Fibroblast of skin of scalp (primary cell): Measurements from ENCODE around the gene ROBO2.
A peak's percentile ranks its signal among the peaks of the same experiment; 100 is the strongest.

Experiments used
- DNase-seq: peaks from one replicate; pipeline ENCODE4 v3.0.0-alpha.2; 2013

Gene ROBO2

GRCh38 chr3:77052051-77052501 is 12.2 kb downstream of the ROBO2 start:
- DNase-seq: no peak

DNA sequence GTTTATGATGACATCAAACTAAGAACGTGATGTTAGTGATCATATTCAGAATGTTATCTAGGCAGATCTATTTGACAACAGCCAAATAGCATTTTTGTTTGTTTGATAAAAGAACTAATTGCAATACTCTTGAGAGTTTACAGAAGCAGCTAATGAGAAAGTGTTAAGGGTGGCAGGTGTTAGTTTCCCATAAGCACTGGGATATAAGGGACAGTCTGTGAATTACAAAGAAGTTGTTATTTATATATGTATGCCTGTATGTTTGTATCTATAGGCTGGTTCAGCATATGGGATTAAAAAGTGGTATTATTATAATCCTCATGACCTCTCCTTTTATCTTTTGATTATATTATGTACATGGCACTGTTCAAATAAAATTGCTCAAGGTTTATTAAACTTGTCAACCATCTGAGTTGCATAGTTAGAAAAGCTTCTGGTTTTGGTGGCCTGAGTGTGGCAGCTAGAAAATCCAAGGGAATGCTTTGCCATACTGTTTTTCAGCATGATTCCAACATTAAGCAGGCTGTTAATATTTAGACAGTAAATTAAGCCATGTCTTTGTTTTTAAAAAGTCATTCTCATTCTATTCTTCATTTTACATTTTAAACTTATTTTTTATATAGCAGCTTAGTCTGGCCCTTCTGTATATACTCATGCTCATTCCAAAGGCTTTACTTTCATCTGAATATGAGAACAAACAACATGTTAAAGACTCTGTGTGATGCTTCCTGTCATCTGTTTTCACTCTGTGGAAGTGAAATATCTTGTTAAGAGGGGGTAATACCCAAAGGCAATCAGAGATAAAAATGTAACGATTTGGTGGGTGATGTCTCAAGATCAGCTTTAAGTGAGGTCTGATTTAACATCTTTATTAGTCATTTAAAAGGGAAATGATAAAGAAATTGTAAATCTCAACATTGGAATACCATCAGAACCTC is 13.1 kb downstream of the ROBO2 start:
- DNase-seq: peak; percentile 29

- DNase-seq: no peak
Measured at GRCh38 chr3:77053795-77054194, 13.9 kb downstream of the ROBO2 start.

GRCh38 chr3:77055841-77056341 is 16.0 kb downstream of the ROBO2 start:
- no peak for DNase-seq

DNA sequence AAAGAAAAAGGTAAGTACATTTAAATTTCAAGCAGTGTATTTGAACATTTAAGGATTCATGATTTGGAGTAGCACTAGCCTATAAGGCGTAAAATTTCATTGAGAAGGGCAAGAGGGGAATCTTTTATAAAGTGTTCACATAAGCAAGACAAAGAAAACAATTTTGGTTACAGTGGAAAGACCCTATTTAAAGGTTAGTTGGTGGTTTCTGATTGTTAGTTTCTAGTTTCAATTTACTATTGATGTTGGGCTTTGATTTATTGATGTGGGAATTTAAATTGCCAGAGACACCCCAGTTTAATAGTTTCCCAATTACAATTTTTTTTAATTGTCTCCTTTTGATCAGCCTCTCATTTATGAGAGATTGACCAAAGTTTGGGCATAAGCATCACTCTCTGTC is 19.5 kb downstream of the ROBO2 start:
- DNase-seq: no peak

- no peak for DNase-seq
Measured at GRCh38 chr3:77063423-77063822, 23.5 kb downstream of the ROBO2 start.

DNA sequence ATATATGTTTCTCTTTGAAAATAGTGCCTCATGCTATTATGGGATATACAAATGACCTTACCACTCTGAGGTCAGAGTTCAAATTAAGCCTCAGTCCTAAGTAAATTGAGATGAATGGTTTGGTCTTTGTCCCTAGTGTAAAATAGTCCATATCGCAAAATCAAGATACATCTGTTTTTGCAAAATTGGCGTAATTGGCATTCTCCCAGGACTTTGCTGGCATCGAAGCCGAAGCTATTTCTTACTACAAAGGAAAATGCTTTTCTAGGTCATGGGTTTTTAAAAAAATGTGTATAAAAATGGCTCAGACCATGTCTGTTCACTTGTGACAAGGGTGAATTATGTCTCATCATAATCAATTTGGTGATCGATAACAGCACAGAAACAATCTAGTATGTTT is 25.9 kb downstream of the ROBO2 start:
- no peak for DNase-seq

GRCh38 chr3:77066829-77067228 is 26.9 kb downstream of the ROBO2 start:
- DNase-seq: no peak

DNA sequence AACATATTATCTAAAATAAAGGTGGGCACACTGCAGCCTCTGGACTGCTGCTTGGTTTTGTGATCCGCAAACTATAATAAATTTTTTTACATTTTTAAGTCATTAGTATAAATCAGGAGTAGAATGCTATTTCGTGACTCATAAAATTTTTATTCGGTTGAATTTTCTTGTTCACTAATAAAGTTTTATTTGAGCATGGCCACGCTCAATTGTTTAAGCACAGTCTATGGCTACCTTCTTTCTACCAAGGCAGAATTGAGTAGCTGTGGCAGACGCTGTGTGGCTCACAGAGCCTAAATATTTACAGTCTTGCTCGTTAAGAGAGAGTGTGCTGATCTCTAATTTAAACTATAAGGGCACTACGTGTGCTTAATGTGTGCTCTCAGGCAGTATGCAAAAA is 28.9 kb downstream of the ROBO2 start:
- DNase-seq: no peak

DNA sequence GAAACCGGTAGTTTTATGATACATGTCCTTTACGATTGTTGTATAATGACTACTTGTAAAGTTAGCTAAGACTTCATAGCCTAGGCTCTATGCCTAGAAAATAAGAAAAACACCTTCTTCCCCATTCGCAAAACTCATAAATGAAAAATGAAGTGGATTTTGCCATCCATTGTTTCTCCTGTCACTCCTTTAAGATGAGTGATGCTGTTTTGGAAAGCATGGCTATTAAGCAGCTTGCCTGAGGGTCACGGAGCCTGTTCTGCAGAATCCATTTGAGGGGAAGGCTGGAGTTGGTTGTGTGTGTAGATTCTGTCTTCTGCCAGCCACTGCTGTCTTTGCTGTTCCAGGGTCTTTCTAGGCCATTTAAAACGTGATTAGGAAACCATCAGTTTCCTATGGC is 31.5 kb downstream of the ROBO2 start:
- DNase-seq: no peak

GRCh38 chr3:77071809-77072208 is 31.9 kb downstream of the ROBO2 start:
- no peak for DNase-seq

DNA sequence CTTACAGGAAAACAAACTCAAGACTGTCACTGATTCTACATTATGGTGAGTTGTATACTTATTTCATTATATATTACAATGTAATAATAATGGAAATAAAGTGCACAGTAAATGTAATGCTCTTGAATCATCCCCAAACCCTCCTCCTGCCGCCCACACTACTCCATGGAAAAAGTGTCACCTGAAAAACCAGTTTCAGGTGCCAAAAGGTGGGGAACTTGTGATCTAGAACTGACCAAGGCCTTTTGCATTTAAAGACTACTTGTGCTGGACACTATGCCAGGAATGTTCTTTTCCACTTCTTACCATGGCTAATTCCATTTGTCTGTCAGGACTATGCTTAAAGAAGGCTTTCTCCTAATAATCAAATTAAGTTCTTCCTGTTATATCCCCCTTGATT is 32.3 kb downstream of the ROBO2 start:
- DNase-seq: no peak

DNA sequence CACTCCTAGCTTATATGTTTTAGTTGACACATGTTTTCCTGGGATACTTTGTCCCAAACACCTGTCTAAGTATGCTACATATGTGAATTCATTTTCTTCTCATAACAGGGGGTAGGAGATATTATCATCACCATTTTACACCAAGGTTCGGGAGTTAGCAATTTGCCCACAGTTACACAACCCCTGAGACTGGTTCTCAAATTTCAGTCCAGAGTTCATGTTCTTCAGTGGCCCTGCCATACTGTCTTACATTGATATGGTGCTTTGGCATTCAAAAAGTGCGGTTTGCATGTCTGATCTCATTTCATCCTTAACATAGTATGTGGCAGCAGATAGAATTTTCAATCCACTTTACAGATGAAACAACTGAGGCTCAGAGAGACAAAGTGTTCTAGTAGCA is 38.4 kb downstream of the ROBO2 start:
- no peak for DNase-seq

DNA sequence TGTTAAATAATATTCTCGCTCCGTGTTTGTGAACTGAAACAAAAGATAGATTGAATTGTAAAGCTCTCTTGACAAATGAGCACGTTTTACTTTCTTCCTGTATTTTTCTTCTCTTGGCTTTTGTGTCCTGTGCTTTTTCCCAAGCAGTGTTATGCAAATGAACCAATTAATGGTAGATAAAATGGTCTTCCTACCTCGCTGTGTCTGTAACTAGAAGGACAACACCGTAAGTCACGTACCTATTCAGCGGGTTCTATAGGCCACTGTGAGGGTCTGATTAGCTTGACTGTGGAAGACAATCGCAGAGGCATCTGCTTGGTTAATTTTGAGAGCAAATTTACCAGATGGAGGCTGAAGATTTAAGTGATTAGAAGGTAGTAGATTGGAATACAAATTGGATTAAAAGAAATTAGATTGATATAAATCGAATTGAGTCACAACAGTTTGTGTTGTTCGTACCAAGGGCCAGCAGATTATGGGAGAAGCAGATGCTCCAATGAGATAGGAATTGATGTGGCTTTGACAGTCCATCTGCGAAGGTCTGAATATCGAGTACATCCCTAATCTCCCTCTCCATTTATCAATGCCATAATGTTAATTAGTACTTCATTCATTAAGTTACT is 40.2 kb downstream of the ROBO2 start:
- DNase-seq: no peak

DNA sequence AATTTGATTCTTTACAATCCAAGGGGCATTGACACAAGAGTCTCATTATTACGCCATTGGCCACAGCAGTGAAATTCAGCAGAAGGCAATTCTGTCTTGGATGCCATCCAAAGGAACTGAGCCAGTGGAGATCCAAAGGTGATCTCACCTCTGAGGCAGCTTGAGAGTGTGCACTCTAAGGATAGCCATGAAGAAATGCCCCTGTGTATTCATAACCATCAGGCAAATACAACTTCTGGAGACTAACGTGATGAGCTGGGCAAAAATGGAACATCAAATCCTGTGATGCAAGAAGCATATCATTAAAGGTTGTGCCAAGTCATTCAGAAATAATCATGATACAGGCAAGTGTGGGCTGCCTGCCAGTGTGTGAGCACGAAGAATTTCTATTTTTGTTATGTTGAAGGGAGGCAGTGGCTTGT is 41.4 kb downstream of the ROBO2 start:
- peak; percentile 51 for DNase-seq

DNA sequence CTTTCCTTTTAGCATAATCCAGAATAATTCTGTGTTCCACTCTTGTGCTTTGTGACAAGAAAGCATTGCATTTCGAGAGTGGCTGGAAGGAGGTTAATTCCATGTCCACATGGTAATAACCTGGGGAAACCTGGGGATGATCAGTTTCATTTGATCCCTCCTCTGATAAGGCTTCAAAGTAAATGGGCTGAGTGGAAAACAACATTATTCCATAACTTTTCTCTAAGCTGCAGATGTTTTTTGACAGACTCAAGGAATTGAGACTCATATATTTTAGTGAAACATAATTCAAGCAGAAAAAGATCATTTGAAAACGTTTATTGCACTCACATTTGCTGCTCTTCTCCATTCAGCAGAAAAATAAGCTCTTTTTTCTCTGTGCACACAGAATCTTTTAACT is 44.6 kb downstream of the ROBO2 start:
- DNase-seq: no peak

- no peak for DNase-seq
Measured at GRCh38 chr3:77086408-77086807, 46.5 kb downstream of the ROBO2 start.

- DNase-seq: no peak
Measured at GRCh38 chr3:77091809-77092208, 51.9 kb downstream of the ROBO2 start.

DNA sequence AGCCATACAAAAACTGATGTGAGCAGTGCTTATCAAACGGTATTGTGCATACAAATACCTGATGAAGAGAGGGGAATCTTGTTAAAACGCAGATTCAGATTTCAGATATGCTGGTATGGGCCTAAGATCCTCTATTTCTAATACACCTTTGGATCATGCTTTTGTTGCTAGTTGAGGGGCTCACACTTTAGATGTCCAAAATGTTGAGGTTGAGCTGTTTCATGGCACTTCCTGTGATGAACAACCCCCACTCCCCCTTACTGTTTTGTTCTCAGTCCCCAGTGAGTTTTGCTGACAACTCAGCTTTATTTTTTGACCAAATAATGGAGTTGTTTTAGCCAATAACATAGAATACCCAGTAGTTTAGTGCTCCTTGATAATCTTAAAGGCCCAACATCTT is 53.2 kb downstream of the ROBO2 start:
- no peak for DNase-seq

DNA sequence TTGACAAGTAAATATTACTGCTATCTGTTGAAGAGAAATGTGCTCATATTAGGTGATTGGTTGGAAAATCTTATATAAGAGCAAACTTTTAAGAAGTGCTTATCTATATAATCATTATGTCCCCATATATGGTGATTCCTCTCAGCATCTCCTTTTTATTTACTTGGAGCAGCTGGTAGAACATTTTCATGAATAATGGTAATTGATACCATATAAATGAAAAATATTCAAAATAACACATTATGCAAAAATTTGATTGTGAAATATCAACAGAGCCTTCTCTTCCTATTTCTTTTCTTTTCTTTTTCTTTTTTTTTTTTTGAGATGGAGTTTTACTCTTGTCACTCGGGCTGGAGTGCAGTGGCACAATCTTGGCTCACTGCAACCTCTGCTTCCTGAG is 56.2 kb downstream of the ROBO2 start:
- no peak for DNase-seq

DNA sequence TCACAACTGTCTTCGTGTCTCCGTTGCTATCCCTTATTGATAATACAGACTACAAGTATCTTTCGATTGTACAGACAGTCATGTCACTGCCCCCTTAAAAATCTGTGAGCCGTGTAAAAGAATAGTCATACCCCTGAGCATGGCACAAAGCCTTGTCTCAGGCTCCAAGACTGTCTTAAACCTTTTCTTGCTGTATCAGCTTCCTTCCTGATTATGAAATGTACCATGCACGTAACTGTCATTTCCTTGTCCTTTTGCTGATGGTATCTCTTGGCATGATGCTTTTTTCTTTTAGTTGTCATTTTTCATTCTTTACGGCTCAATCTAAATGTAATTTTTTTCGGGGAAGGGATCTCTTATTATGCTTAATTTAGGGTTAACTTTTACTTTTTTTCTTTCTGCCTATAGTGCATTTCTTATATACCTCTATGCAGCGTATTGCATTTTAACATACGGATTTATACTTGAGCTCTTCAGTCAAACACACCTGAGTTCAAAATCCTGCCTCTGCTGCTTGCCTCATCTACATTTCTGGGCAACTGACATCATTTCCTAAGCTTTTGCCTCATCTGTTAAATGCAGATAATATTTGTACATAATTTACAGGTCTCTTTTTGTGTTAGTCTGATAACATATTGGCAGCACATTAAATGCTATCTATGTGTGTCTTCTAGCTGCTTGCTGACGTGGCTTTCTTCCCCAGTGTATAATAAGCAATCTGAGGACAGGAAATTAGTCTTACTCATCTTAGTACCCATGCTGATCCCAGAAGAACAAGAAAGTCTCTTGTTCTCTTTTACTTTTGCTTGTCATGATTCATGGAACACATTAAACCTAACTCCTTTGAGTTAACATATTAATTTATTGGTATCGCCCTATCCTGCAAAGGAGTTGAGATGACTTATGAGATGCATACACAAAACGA is 57.3 kb downstream of the ROBO2 start:
- DNase-seq: peak; percentile 6

DNA sequence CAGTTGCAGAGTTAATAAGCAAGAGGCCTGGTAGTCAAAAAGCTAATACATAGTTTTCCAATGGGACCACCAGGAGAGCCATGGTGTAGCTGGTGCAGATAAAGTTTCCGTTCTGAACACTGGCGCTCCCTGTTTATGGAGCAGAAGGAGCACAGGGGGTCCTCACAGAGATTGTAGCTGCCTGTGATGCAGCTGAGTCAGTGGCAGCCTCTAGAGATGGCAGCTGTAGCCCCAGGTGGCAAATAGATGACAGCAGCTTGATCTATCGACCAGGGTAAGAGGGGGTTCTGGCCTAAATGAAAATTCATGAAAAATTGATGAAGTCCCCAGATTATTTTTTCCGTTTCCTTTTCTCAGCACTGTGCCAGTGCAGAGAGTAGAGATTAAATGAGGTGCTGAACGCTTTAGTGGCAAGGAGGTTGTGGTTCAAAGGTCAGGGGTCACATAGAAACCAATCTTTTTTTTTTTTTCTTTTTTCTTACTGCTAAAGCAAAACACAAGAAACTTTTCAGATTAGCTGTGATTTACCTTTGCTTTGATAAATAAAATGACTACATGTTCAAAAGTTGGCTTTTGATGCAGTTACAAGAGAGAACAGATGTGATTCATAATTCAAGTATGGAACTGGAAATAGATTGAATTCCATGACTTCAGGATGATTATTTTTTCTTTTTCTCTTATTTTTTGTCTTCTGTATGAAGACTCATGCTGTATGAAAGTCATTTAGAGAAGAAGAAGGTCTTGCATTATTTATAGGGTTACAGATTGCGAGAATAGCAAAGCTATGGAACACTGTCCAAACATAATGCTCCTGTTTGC is 63.3 kb downstream of the ROBO2 start:
- peak; percentile 37 for DNase-seq
